Measurements from ENCODE around the gene PGAM1.
A peak's percentile ranks its signal among the peaks of the same experiment; 100 is the strongest.

The PGAM1 gene

GRCh38 chr10:97445357-97445721 is 19.3 kb downstream of the PGAM1 start:
- Histone ChIP-seq H3K27ac (ENCODE audit: low read depth, low read length) (peak overlapping the region; percentile 56), H3K9ac (ENCODE audit: low read length) (peak overlapping the region; percentile 66), H3K27me3 (ENCODE audit: control insufficient read depth in 1 of 2, insufficient read depth in 2 of 2, low read length in 2 of 2) (no peaks in the 10 kb centered on the region), H3K4me3 (ENCODE audit: low read depth in 1 of 2, low read length in 2 of 2) (peak overlapping the region; percentile 30 to 93), H3K36me3 (ENCODE audit: insufficient read depth, low read length) (peaks cover 6% of the 10 kb centered on the region), H3K9me3 (ENCODE audit: low read length) (no peaks in the 10 kb centered on the region), H3K4me1 (ENCODE audit: insufficient read depth, low read length) (peaks cover 21% of the 10 kb centered on the region)

- H3K36me3 ChIP-seq (ENCODE audit: insufficient read depth, low read length) = peaks cover 2% of the 10 kb centered on the region
- H3K27me3 ChIP-seq (ENCODE audit: control insufficient read depth in 1 of 2, insufficient read depth in 2 of 2, low read length in 2 of 2) = no peaks in the 10 kb centered on the region
- H3K27ac ChIP-seq (ENCODE audit: low read depth, low read length) = peak within 1 kb of the TSS; percentile 67
- H3K4me1 ChIP-seq (ENCODE audit: insufficient read depth, low read length) = peaks cover 27% of the 10 kb centered on the region
- peak within 1 kb of the TSS; percentile 67 for H3K9ac ChIP-seq (ENCODE audit: low read length)
- no peaks in the 10 kb centered on the region for H3K9me3 ChIP-seq (ENCODE audit: low read length)
- peak within 1 kb of the TSS; percentile 30 to 93 for H3K4me3 ChIP-seq (ENCODE audit: low read depth in 1 of 2, low read length in 2 of 2)
Observed at GRCh38 chr10:97445722-97446639, 20.0 kb downstream of the PGAM1 start, which contains the start of the genes EXOSC1 and ZDHHC16. TSS of gene EXOSC1 (minus strand) at chr10:97446006. CDS start at chr10:97445985, 21 bp downstream. TSS of gene ZDHHC16 (plus strand) at chr10:97446175. CDS start at chr10:97451676, 5,501 bp downstream.

GRCh38 chr10:97450828-97451227 is 24.8 kb downstream of the PGAM1 start:
- H3K36me3 ChIP-seq (ENCODE audit: insufficient read depth, low read length) = peaks cover 33% of the 10 kb centered on the region
- no peak overlapping the region for H3K27ac ChIP-seq (ENCODE audit: low read depth, low read length)
- H3K9me3 ChIP-seq (ENCODE audit: low read length) = no peaks in the 10 kb centered on the region
- H3K4me3 ChIP-seq (ENCODE audit: low read depth in 1 of 2, low read length in 2 of 2) = no peak overlapping the region
- H3K27me3 ChIP-seq (ENCODE audit: control insufficient read depth in 1 of 2, insufficient read depth in 2 of 2, low read length in 2 of 2) = no peaks in the 10 kb centered on the region
- peaks cover 17% of the 10 kb centered on the region for H3K4me1 ChIP-seq (ENCODE audit: insufficient read depth, low read length)
- H3K9ac ChIP-seq (ENCODE audit: low read length) = no peak overlapping the region

- Histone ChIP-seq H3K9me3 (ENCODE audit: low read length) (no peaks in the 10 kb centered on the region), H3K27ac (ENCODE audit: low read depth, low read length) (no peak overlapping the region), H3K9ac (ENCODE audit: low read length) (no peak overlapping the region), H3K27me3 (ENCODE audit: control insufficient read depth in 1 of 2, insufficient read depth in 2 of 2, low read length in 2 of 2) (no peaks in the 10 kb centered on the region), H3K4me1 (ENCODE audit: insufficient read depth, low read length) (peaks cover 17% of the 10 kb centered on the region), H3K36me3 (ENCODE audit: insufficient read depth, low read length) (peaks cover 40% of the 10 kb centered on the region), H3K4me3 (ENCODE audit: low read depth in 1 of 2, low read length in 2 of 2) (no peak overlapping the region)
Observed at GRCh38 chr10:97451605-97452004, 25.6 kb downstream of the PGAM1 start.

- Histone ChIP-seq H3K9me3 (ENCODE audit: low read length) (no peaks in the 10 kb centered on the region), H3K27me3 (ENCODE audit: control insufficient read depth in 1 of 2, insufficient read depth in 2 of 2, low read length in 2 of 2) (no peaks in the 10 kb centered on the region), H3K4me3 (ENCODE audit: low read depth in 1 of 2, low read length in 2 of 2) (no peak overlapping the region), H3K9ac (ENCODE audit: low read length) (no peak overlapping the region), H3K36me3 (ENCODE audit: insufficient read depth, low read length) (peaks cover 47% of the 10 kb centered on the region), H3K4me1 (ENCODE audit: insufficient read depth, low read length) (peaks cover 11% of the 10 kb centered on the region), H3K27ac (ENCODE audit: low read depth, low read length) (no peak overlapping the region)
Observed at GRCh38 chr10:97452352-97452751, 26.4 kb downstream of the PGAM1 start.

GRCh38 chr10:97454330-97455036 is 28.5 kb downstream of the PGAM1 start:
- H3K4me1 ChIP-seq (ENCODE audit: insufficient read depth, low read length) = peaks cover 6% of the 10 kb centered on the region
- H3K9me3 ChIP-seq (ENCODE audit: low read length) = no peaks in the 10 kb centered on the region
- no peaks in the 10 kb centered on the region for H3K27me3 ChIP-seq (ENCODE audit: control insufficient read depth in 1 of 2, insufficient read depth in 2 of 2, low read length in 2 of 2)
- peaks cover 65% of the 10 kb centered on the region for H3K36me3 ChIP-seq (ENCODE audit: insufficient read depth, low read length)
- no peak overlapping the region for H3K27ac ChIP-seq (ENCODE audit: low read depth, low read length)
- H3K4me3 ChIP-seq (ENCODE audit: low read depth in 1 of 2, low read length in 2 of 2) = no peak overlapping the region
- no peak overlapping the region for H3K9ac ChIP-seq (ENCODE audit: low read length)

- Histone ChIP-seq H3K27ac (ENCODE audit: low read depth, low read length) (no peak overlapping the region), H3K4me1 (ENCODE audit: insufficient read depth, low read length) (peaks cover 5% of the 10 kb centered on the region), H3K9ac (ENCODE audit: low read length) (no peak overlapping the region), H3K27me3 (ENCODE audit: control insufficient read depth in 1 of 2, insufficient read depth in 2 of 2, low read length in 2 of 2) (no peaks in the 10 kb centered on the region), H3K9me3 (ENCODE audit: low read length) (no peaks in the 10 kb centered on the region), H3K4me3 (ENCODE audit: low read depth in 1 of 2, low read length in 2 of 2) (no peak overlapping the region), H3K36me3 (ENCODE audit: insufficient read depth, low read length) (peaks cover 81% of the 10 kb centered on the region)
Observed at GRCh38 chr10:97456034-97456685, 30.2 kb downstream of the PGAM1 start.

GRCh38 chr10:97456686-97457065 is 30.7 kb downstream of the PGAM1 start:
- H3K27ac ChIP-seq (ENCODE audit: low read depth, low read length) = no peak overlapping the region
- peaks cover 5% of the 10 kb centered on the region for H3K4me1 ChIP-seq (ENCODE audit: insufficient read depth, low read length)
- H3K4me3 ChIP-seq (ENCODE audit: low read depth in 1 of 2, low read length in 2 of 2) = no peak overlapping the region
- peaks cover 86% of the 10 kb centered on the region for H3K36me3 ChIP-seq (ENCODE audit: insufficient read depth, low read length)
- H3K9ac ChIP-seq (ENCODE audit: low read length) = no peak overlapping the region
- no peaks in the 10 kb centered on the region for H3K9me3 ChIP-seq (ENCODE audit: low read length)
- no peaks in the 10 kb centered on the region for H3K27me3 ChIP-seq (ENCODE audit: control insufficient read depth in 1 of 2, insufficient read depth in 2 of 2, low read length in 2 of 2)

GRCh38 chr10:97459111-97459510 is 33.1 kb downstream of the PGAM1 start:
- Histone ChIP-seq H3K4me1 (ENCODE audit: insufficient read depth, low read length) (peaks cover 5% of the 10 kb centered on the region), H3K27me3 (ENCODE audit: control insufficient read depth in 1 of 2, insufficient read depth in 2 of 2, low read length in 2 of 2) (no peaks in the 10 kb centered on the region), H3K27ac (ENCODE audit: low read depth, low read length) (no peak overlapping the region), H3K36me3 (ENCODE audit: insufficient read depth, low read length) (peaks cover 93% of the 10 kb centered on the region), H3K9me3 (ENCODE audit: low read length) (no peaks in the 10 kb centered on the region), H3K4me3 (ENCODE audit: low read depth in 1 of 2, low read length in 2 of 2) (no peak overlapping the region), H3K9ac (ENCODE audit: low read length) (no peak overlapping the region)

- no peaks in the 10 kb centered on the region for H3K27me3 ChIP-seq (ENCODE audit: control insufficient read depth in 1 of 2, insufficient read depth in 2 of 2, low read length in 2 of 2)
- H3K9ac ChIP-seq (ENCODE audit: low read length) = no peak overlapping the region
- peaks cover 94% of the 10 kb centered on the region for H3K36me3 ChIP-seq (ENCODE audit: insufficient read depth, low read length)
- H3K4me1 ChIP-seq (ENCODE audit: insufficient read depth, low read length) = peaks cover 5% of the 10 kb centered on the region
- H3K4me3 ChIP-seq (ENCODE audit: low read depth in 1 of 2, low read length in 2 of 2) = no peak overlapping the region
- no peak overlapping the region for H3K27ac ChIP-seq (ENCODE audit: low read depth, low read length)
- no peaks in the 10 kb centered on the region for H3K9me3 ChIP-seq (ENCODE audit: low read length)
Observed at GRCh38 chr10:97459933-97460332, 33.9 kb downstream of the PGAM1 start.

- Histone ChIP-seq H3K4me1 (ENCODE audit: insufficient read depth, low read length) (peaks cover 5% of the 10 kb centered on the region), H3K27me3 (ENCODE audit: control insufficient read depth in 1 of 2, insufficient read depth in 2 of 2, low read length in 2 of 2) (no peaks in the 10 kb centered on the region), H3K9ac (ENCODE audit: low read length) (no peak overlapping the region), H3K9me3 (ENCODE audit: low read length) (no peaks in the 10 kb centered on the region), H3K27ac (ENCODE audit: low read depth, low read length) (no peak overlapping the region), H3K36me3 (ENCODE audit: insufficient read depth, low read length) (peaks cover 95% of the 10 kb centered on the region), H3K4me3 (ENCODE audit: low read depth in 1 of 2, low read length in 2 of 2) (no peak overlapping the region)
Observed at GRCh38 chr10:97462309-97462708, 36.3 kb downstream of the PGAM1 start.
